ENCODE data around the gene SRL.

The SRL gene

GRCh38 chr16:4207229-4207628 is 34.7 kb downstream of the SRL start:
- H3K4me3 ChIP-seq (ENCODE audit: low read depth, low read length) = no peak overlapping the region
- no peak for DNase-seq (ENCODE audit: low read depth)
- TF ChIP-seq, protein P1, sequence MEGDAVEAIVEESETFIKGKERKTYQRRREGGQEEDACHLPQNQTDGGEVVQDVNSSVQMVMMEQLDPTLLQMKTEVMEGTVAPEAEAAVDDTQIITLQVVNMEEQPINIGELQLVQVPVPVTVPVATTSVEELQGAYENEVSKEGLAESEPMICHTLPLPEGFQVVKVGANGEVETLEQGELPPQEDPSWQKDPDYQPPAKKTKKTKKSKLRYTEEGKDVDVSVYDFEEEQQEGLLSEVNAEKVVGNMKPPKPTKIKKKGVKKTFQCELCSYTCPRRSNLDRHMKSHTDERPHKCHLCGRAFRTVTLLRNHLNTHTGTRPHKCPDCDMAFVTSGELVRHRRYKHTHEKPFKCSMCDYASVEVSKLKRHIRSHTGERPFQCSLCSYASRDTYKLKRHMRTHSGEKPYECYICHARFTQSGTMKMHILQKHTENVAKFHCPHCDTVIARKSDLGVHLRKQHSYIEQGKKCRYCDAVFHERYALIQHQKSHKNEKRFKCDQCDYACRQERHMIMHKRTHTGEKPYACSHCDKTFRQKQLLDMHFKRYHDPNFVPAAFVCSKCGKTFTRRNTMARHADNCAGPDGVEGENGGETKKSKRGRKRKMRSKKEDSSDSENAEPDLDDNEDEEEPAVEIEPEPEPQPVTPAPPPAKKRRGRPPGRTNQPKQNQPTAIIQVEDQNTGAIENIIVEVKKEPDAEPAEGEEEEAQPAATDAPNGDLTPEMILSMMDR (IDR thresholded peaks at IDR 0.05; ENCODE audit: low read depth, low read length) = no peak
- TF ChIP-seq, protein P2, sequence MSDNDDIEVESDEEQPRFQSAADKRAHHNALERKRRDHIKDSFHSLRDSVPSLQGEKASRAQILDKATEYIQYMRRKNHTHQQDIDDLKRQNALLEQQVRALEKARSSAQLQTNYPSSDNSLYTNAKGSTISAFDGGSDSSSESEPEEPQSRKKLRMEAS (IDR thresholded peaks at IDR 0.05; ENCODE audit: low read depth, low read length) = no peak
- TF ChIP-seq MYC (IDR thresholded peaks at IDR 0.05; ENCODE audit: low read depth, low read length) (no peak), POLR2A (IDR thresholded peaks at IDR 0.05; ENCODE audit: extremely low read depth, insufficient read length) (no peak)

DNA sequence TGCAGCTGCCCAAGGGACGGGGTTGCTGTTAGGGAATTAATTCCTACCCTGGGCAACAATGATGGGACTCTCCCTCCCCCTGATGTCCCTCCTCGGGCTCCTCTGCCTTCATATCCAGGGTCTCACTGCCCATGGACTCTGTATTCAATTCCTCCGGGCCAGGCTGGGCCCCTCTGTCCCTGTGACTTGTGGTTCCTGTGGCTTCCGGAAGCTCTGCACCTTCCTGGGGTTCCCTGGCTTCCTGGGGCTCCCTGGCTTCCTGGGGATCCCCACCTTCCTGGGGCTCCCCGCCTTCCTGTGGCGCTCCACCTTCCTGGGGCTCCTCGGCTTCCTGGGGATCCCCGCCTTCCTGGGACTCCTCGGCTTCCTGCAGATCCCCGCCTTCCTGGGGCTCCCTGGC is 35.2 kb downstream of the SRL start:
- no peak for DNase-seq (ENCODE audit: low read depth)
- no peak overlapping the region for H3K4me3 ChIP-seq (ENCODE audit: low read depth, low read length)
- TF ChIP-seq POLR2A (IDR thresholded peaks at IDR 0.05; ENCODE audit: extremely low read depth, insufficient read length) (no peak), MYC (IDR thresholded peaks at IDR 0.05; ENCODE audit: low read depth, low read length) (no peak)
- TF ChIP-seq, protein P1 (IDR thresholded peaks at IDR 0.05; ENCODE audit: low read depth, low read length) = no peak
- TF ChIP-seq, protein P2 (IDR thresholded peaks at IDR 0.05; ENCODE audit: low read depth, low read length) = no peak

DNA sequence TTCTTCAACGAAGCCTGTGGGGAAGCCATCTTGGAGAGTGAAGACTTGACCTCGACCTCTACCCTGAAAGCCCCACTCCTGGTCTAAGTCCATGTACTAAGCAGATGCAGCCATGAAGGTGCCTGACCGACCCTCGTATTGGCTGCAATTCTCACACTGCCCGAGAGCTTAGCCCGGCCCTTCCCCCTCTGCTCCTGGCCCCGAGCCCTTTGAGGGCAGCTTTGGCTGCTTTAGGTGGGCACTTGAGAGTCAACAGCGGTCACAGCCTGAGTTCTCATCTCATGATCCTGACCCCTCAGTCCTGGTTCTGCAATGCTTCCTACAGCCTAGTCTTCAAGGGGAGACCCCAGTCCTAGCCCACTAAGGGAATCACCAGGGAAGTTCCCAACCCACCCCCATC is 35.9 kb downstream of the SRL start:
- no peak overlapping the region for H3K4me3 ChIP-seq (ENCODE audit: low read depth, low read length)
- DNase-seq (ENCODE audit: low read depth) = no peak
- TF ChIP-seq POLR2A (IDR thresholded peaks at IDR 0.05; ENCODE audit: extremely low read depth, insufficient read length) = no peak
- TF ChIP-seq, protein P1 (IDR thresholded peaks at IDR 0.05; ENCODE audit: low read depth, low read length) = no peak
- TF ChIP-seq, protein P2 (IDR thresholded peaks at IDR 0.05; ENCODE audit: low read depth, low read length) = no peak

DNA sequence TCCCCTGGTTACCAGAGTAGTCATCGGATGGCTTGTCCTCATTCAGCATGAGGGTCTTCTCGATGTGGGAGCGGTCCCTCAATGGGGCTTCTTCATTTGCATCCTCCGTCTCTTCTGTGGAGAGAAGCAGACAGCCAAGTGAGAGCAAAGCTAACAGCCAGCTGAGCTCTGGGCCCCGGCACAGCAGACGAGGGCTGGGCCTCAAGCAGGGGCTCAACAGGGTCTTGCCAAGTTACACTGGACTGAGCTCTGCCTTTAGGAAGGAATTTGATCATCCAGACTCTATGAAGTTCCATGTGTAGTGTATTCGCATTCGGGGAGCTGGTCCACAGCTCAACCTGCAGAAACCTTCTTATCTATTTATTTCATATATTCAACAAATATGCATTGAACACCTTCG is 37.4 kb downstream of the SRL start:
- DNase-seq (ENCODE audit: low read depth) = no peak
- TF ChIP-seq, protein P2 (IDR thresholded peaks at IDR 0.05; ENCODE audit: low read depth, low read length) = no peak
- TF ChIP-seq POLR2A (IDR thresholded peaks at IDR 0.05; ENCODE audit: extremely low read depth, insufficient read length) (no peak), MYC (IDR thresholded peaks at IDR 0.05; ENCODE audit: low read depth, low read length) (no peak)
- TF ChIP-seq, protein P1 (IDR thresholded peaks at IDR 0.05; ENCODE audit: low read depth, low read length) = no peak

DNA sequence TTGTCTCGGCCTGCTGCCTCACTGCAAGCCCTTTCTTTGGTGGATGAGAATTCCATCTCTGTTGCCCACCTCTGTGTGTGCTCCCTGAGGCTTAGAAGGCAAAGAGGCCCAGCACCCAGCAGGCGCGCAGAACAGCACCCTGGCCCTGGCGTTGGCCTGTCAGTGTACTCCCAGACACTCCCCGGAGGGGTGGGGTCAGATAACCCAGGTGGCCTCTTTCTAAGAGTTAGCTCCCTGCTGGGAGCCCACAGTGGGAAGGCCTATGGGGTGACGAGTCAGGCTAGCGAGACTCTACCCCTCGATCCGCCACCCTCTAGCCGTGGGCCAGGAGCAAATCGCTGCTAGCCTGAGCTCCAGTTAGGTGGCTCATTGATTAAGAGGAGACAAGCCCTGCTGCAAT is 38.1 kb downstream of the SRL start:
- TF ChIP-seq, protein P1 (IDR thresholded peaks at IDR 0.05; ENCODE audit: low read depth, low read length) = no peak
- no peak for TF ChIP-seq MYC (IDR thresholded peaks at IDR 0.05; ENCODE audit: low read depth, low read length)
- no peak for TF ChIP-seq POLR2A (IDR thresholded peaks at IDR 0.05; ENCODE audit: extremely low read depth, insufficient read length)
- TF ChIP-seq, protein P2 (IDR thresholded peaks at IDR 0.05; ENCODE audit: low read depth, low read length) = no peak
- no peak overlapping the region for H3K4me3 ChIP-seq (ENCODE audit: low read depth, low read length)
- DNase-seq (ENCODE audit: low read depth) = no peak

More for the DNA sequence above, 37.4 kb downstream of the SRL start:
- H3K4me3 ChIP-seq (ENCODE audit: low read depth, low read length) = no peak overlapping the region

Data from NB4 (cell line).